SW 1271 (cell line): ENCODE data around the gene AGPS.
"Not testable (repeated sequence)": the region's sequence is repeated elsewhere in the genome, so short reads cannot be mapped to it uniquely, and the experiment has no call there.

Experiments
- DNase-seq, 2 experiments: peaks; one replicate each; lab custom pipeline; 2025; lab: John Stamatoyannopoulos, UW

AGPS gene

DNA sequence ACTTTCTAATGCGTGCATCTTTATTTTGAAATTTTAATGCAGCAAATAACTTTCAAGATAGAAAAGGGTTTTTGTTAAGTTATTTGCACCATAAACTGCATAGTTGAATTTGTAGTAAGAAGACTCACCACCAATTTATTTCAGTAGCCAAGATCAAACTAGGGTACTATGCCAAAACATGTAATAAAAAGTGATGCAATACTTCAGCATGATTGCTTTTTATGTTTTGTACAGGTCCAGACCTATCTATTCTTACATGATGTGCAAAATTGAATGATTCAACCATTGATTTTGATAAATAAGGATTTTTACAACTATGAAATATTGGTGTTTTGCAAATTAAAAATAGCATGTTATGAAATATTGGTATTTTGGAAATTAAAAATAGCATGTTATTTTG lies 26.7 kb downstream of the AGPS start:
- DNase-seq = no peak

DNA sequence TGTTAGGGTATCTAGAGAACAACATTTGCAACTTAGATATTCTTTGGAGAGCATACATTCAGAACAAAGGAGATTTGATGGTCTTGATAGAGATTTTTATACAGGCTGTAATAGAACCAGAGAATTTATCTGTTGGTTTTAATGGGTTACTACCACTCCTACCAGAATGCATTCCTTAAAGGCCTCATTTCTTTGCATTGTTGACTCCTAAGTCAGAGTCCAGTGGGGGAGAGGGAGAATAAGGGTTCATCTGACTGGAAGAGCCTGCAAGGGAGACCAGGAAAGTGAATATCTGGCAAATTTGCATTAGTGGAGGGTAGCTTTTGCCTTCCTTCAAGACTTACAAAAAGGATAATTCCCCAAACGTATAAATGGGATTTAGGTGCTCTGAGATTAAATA lies 29.7 kb downstream of the AGPS start:
- DNase-seq = no peak

GRCh38 chr2:177424120-177424519 lies 31.5 kb downstream of the AGPS start:
- DNase-seq = not testable (repeated sequence)

DNA sequence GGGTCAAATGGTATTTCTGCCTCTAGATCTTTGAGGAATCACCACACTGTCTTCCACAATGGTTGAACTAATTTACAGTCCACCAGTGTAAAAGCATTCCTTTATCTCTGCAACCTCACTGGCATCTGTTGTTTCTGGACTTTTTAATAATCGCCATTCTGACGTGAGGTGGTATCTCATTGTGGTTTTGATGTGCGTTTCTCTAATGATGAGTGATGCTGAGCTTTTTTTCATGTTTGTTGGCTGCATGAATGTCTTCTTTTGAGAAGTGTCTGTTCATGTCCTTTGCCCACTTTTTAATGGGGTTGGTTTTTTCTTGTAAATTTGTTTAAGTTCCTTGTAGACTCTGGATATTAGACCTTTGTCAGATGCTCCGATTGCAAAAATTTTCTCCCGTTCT lies 32.0 kb downstream of the AGPS start:
- not testable (repeated sequence) for DNase-seq

GRCh38 chr2:177427316-177427715 lies 34.7 kb downstream of the AGPS start:
- no peak for DNase-seq

DNA sequence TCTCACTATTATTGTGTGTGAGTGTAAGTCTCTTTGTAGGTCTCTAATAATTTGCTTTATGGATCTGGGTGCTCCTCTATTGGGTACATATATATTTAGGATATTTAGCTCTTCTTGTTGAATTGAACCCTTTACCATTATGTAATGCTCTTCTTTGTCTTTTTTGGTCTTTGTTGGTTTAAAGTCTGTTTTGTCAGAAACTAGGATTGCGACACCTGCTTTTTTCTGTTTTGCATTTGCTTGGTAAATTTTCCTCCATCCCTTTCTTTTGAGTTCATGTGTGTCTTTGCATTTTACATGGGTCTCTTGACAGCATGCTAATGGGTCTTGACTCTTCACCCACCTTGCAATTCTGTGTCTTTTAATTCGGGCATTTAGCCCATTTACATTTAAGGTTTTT lies 35.4 kb downstream of the AGPS start:
- not testable (repeated sequence) for DNase-seq

DNA sequence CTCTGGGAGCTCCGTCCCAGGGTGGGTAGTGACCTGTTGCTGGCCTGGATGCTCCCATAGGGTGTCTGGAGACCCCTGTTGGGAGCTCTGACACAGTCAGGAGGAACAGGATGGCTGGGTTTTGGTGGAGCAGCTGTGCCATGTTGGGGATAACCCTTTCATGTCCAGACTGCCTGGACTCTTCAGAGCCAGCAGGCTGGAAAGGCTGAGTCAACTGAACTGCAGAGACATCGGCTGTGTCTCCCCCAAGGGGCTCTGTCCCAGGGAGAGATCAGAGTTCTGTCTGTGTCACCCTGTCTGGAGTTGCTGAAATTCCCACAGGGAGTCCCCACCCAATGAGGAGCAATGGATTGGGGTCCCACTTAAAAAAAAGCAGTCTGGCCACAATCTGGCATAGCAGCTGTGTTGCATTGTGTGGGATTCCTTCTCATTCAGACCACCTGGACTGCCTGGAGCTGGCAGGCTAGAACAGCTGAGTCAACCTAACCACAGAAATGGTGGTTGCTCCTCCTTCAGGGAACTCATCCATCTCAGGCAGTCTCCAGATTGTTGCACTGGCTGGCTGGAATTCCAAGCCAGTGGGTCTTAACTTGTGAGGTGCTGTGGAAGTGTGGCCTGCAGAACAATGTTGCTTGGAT lies 37.2 kb downstream of the AGPS start:
- DNase-seq = peak in 1 of 2 experiments; percentile 32

DNA sequence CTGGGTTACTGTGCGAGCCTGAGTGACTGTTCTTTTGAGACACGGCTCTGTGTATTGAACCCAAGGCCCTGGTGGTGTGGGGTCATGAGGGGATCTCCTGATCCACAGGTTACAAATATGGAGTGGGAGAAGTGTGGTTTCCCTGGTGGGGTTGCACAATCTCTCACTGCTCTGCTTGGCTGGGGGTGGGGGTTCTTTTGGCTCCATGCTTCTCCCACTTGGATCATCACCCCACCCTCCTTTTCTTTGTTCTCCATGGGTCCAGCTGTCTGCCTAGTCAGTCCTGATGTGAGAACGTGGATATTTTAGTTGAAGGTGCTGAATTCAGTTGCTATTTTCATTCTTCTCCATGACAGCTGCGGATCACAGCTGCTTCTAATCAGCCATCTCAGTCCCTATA lies 37.8 kb downstream of the AGPS start:
- DNase-seq = no peak

GRCh38 chr2:177431111-177431725 lies 38.6 kb downstream of the AGPS start:
- DNase-seq = not testable (repeated sequence)

GRCh38 chr2:177432703-177433102 lies 40.1 kb downstream of the AGPS start:
- DNase-seq = no peak

- DNase-seq = peak in 1 of 2 experiments; percentile 9
Measured at GRCh38 chr2:177433402-177433801, 40.8 kb downstream of the AGPS start.

- no peak for DNase-seq
Measured at GRCh38 chr2:177434475-177434874, 41.9 kb downstream of the AGPS start.

- no peak for DNase-seq
Measured at GRCh38 chr2:177445200-177445599, 52.6 kb downstream of the AGPS start.

GRCh38 chr2:177448031-177448430 lies 55.5 kb downstream of the AGPS start:
- no peak for DNase-seq

DNA sequence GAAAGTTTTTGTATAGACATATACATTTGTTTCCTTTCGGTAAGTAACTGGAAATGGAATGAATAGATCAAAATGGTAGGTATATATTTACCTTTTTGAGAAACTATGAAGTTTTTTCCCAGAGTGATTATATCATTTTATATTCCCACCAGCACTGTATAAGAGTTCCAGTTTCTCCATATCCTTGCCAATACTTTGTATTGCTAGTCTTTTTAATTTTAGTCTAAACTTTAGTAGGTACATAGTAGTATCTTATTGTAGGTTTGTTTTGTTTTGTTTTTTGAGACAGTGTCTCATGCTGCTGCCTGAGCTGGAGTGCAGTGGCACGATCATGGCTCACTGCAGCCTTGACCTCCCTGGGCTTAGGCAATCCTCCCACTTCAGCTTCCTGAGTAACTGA lies 56.6 kb downstream of the AGPS start:
- no peak for DNase-seq

- DNase-seq = no peak
Measured at GRCh38 chr2:177455187-177455586, 62.6 kb downstream of the AGPS start.

DNA sequence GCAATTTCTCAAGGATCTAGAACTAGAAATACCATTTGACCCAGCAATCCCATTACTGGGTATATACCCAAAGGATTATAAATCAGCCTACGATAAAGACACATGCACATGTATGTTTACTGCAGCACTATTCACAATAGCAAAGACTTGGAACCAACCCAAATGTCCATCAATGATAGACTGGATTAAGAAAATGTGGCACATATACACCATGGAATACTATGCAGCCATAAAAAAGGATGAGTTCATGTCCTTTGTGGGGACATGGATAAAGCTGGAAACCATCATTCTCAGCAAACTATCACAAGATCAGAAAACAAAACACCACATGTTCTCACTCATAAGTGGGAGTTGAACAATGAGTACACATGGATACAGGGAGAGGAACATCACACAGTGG lies 67.2 kb downstream of the AGPS start:
- DNase-seq = not testable (repeated sequence)

- DNase-seq = no peak
Measured at GRCh38 chr2:177460973-177461585, 68.5 kb downstream of the AGPS start.

- no peak for DNase-seq
Measured at GRCh38 chr2:177464549-177464948, 72.0 kb downstream of the AGPS start.

GRCh38 chr2:177465400-177466138 lies 73.0 kb downstream of the AGPS start:
- DNase-seq = no peak

DNA sequence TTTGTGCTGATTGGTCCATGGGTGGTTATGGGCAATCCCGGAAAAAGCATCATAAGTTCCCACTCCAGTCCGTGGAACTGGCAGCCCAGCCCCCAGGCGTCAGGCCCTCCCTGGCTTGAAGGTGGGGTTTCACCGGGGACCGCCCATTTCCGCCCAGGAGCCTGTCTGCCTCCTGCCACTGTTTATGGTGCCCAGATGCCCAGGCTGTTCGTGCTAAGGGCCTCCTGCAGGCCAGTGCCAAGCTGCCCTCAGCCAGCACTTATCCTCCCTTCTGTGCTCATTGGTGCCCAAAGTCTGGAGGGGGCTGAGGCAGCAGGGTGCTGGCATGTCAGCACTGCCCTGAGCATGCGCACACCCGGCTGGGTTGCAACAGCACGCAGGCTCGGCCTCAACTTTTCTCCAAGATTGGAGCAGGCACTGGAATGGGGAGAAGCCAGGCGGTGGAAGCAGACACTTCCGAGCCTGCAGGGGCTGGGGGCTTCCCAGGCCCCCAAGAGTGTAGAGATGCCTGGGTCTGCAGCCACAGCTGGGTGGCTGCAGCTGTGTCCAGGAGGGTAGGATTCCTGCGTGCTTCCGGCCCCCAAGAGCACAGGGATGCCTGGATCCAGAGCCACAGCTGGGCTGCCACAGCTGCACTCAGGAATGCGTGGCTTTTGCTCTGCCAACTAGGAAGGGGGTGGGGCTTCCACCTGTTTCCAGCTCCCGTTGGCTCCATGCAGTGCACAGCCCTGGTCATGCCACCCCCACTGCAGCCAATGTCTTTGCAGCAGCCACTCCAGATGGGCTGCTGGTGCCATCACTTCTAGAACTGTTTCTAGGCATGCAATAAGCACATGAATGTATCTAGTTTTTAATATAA lies 74.0 kb downstream of the AGPS start:
- DNase-seq = no peak

DNA sequence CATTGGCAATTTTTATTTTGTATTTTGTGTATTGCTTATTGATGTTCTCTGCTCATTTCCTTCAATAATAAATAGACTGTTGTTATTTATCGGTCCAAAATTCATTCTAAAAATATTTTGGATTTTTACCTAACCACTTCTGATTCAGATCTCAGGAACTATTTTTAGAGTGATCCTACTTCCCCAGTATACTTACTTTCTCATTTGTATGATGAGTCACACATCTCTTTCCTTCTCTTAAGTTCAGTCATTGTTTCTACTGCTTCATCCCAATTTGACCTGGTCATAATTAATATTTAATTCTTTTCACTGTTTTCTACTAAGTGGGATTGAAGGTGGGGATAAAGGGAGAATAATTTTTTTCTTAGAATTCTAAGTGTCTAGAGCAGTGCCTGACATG lies 75.1 kb downstream of the AGPS start:
- peak in 1 of 2 experiments; percentile 38 for DNase-seq
